HL-60/S4 (cell line): ENCODE data around the gene CDC45.
"Not testable (repeated sequence)": the region's sequence is repeated elsewhere in the genome, so short reads cannot be mapped to it uniquely, and the experiment has no call there.

Experiments used
- in situ Hi-C: fragments of 300-500 bp; cut with MboI; formaldehyde crosslinking; loops from 2 replicates; pipeline ENCODE4 v1.14.3; 2022; ENCODE audit warnings: low sequenced_read_pairs

The CDC45 gene, protein sequence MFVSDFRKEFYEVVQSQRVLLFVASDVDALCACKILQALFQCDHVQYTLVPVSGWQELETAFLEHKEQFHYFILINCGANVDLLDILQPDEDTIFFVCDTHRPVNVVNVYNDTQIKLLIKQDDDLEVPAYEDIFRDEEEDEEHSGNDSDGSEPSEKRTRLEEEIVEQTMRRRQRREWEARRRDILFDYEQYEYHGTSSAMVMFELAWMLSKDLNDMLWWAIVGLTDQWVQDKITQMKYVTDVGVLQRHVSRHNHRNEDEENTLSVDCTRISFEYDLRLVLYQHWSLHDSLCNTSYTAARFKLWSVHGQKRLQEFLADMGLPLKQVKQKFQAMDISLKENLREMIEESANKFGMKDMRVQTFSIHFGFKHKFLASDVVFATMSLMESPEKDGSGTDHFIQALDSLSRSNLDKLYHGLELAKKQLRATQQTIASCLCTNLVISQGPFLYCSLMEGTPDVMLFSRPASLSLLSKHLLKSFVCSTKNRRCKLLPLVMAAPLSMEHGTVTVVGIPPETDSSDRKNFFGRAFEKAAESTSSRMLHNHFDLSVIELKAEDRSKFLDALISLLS

GRCh38 chr22:19479355-19480172 lies at the start of gene CDC45:
CDC45 (plus strand) TSS chr22:19479920; CDS start chr22:19479969, 49 bp downstream.
- in situ Hi-C loops = no loop called here

- in situ Hi-C loops = no loop called here
These were observed 49.5 kb upstream of the CDC45 start for GRCh38 chr22:19429950-19430889.

DNA sequence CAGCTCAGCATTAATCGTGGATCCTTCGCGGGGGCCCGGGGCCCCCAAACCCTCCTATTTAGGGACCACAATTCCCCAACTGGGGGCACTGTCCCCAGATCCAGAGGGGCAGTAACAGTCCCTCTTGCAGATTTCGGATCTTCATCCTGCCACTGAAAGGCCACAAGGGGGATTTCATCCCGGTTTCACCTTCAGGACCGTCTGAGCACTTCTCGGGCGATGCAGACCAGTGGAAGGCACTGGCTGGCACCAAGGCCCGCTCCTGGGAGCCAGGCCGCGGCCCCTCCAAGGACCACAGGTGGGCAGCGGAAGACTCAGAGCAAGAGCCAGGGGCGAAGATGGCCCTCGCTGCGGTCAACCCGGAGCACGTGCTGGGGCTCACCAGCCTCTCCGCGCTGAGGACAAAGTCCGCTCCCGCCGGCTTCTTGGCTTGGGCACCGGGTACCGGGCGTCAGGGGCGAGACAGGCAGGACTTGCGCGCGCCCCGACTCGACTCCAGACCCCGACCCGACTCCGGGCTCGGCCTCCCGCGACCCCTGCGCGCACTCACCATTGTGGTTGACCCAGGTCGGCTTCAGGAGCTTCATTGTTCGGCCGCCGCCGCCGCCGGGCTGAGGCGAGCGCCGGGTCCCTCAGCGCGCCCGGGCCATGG lies 48.7 kb upstream of the CDC45 start:
- in situ Hi-C loops = no loop called here

GRCh38 chr22:19431649-19432132 lies 48.0 kb upstream of the CDC45 start, which contains the start of gene HIRA:
HIRA (minus strand) TSS chr22:19431733; CDS start chr22:19431476, 257 bp downstream.
- in situ Hi-C loops = no loop called here

- in situ Hi-C loops = no loop called here
These were observed 47.4 kb upstream of the CDC45 start, which contains the start of gene MRPL40 for GRCh38 chr22:19432133-19432851. MRPL40 (plus strand) TSS chr22:19432545; CDS start chr22:19432555, 10 bp downstream.

DNA sequence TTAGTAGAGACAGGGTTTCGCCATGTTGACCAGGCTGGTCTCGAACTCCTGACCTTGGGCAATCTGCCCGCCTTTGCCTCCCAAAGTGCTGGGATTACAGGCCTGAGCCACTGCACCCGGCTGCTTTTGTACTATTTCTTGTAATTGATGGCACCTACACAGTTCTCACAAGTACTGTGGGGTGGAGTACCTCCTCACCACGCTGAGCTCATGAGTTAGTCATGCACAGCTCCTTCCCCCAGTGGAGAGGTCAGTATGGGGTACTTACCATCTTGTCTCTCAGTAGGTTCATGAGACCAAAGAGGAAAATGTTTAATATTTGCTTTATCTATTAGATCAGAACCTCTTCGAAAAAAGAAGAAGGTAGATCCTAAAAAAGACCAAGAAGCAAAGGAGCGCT lies 45.3 kb upstream of the CDC45 start:
- in situ Hi-C loops = no loop called here

DNA sequence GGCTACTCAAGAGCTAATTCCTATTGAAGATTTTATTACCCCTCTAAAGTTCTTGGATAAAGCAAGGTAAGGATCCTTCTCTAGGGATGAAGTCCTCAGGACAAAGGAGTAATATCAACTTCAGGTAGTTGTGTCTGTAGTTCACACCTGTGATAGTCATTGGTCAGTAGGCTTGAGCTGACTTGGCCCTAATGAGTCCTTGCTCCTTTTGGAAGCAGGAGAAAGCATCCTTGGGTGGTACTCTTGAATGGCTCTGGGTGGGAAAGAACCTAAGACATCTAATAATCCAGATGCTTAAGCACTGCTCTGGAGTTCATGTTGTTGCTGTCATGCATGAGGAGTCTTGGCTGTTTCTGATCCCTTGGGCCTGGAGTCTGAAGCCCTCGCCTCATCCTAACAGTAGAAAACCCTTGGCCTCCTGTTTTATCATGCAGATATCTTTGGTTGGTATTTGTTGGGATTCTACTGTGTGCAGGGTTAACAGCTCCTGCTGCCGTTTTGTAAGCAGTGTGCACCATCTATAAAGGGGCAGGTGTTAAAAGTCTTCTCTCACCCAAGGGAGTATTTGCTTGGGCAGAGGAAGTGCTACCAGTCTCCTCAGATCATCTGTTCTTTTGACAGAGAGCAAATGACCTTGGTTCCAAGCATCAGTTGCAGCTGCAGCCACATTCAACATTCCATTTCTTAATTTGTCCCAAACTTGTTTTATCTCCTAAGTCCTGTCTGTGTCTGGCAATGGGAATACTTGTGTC lies 44.7 kb upstream of the CDC45 start:
- in situ Hi-C loops = no loop called here

- in situ Hi-C loops = not testable (repeated sequence)
These were observed 43.1 kb upstream of the CDC45 start for GRCh38 chr22:19436444-19437161.

DNA sequence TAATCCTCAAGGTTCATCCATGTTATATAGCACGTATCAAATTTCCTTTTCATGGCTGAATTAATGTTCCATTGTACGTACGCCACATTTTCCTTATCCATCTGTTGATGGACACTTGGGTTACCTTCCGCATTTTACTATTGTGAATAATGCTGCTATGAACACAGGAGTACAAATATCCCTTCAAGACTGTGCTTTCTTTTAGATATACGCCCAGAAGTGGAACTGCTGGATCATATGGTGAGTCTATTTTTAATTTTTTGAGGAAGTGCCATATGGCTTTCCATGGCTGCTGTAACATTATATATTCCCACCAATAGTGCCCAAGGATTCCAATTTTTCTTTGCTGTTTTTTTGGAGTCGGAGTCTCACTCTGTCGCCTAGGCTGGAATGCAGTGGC lies 41.4 kb upstream of the CDC45 start:
- in situ Hi-C loops = no loop called here

GRCh38 chr22:19440411-19441195 lies 39.1 kb upstream of the CDC45 start:
- in situ Hi-C loops = no loop called here

DNA sequence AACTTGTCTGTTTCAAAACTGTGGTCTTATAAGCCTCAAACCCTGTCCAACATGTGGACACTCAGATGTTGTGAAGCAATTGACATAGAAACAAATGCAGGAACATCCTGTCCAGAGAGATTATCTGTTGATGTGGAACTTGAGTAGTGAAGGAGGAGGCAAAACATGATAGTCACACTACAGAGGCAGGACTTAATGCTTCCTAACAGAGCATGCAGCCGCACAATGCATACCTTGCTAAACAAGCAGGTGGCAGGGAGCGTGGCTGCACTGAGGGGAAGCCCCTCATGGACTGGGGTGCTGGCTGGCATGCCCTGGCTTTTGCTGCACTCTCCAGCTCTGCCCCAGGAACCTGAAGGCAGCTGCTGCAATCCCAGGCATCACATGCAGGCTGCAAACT lies 37.6 kb upstream of the CDC45 start:
- in situ Hi-C loops = no loop called here

DNA sequence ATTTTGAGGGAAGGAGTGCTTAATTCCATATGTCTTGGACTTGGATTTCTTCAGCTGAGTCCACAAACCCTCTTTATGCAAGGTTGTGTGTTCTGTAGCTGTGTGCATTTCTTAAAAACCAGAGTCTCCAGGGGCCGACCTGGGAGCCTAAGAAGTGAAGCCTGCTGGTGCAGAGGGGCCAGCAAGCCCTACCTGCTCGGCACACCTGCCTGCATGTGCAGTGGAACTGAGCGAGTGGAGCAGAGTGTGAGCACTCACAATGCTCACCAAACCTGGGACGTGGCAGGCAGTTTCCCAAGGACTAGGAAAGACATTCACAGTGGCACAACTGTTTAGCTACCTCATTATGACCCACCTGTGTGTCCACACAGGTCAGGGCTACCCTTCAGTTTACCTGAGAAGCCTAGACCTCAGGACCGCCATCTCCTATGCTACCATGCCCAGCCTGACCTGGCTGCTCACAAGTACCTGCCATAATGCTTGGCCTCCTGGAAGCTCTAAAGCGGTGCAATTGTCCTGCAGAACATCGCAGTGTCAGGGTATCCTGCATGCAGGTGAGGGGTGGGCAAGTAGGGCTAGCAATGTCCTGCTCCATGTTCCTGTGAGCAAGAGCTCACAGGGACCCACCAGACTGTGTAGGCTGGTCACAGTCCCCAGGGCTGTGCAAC lies 36.0 kb upstream of the CDC45 start:
- in situ Hi-C loops = no loop called here

- in situ Hi-C loops = not testable (repeated sequence)
These were observed 34.3 kb upstream of the CDC45 start for GRCh38 chr22:19445279-19445982.

DNA sequence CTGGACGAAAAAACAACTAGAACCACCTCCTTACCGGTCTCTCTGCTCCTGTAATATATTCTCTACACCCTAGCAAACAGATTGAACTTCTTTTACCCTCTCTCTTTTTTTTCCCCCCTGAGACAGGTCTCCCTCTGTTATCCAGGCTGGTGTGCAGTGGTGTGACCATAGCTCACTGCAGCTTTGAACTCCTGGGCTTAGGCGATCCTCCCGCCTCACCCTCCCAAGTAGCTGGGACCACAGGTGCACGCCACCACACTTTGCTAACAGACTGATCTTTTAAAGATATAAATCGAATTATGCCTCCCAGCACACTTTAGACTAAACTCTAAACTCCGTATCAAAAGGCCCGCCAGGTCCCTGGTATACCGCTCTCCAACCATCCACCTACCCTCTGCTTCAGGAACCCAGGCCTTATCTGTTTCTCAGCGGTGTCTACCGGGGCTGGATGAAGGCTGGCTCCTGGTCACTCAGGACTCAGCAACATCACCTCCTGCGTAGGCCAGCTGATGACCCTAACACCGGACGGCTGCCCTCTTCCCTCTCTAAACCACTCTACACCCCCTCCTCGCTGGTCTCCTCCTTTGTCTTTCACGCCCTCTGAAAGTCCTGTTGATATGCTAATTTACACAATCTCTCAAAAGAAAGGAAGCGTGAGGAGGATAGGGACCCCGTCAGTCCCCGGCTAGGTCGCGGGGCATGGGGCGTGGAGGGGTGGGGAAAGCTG lies 33.0 kb upstream of the CDC45 start:
- in situ Hi-C loops = no loop called here
